Renal pelvis (tissue), 4 donors: ENCODE results near the gene XAGE2. TPM values are rescaled to one million over a fixed set of nuclear protein-coding genes. Genes with fewer than 3 reads are reported as not detected.

Experiments used
- DNase-seq: peaks from one replicate; pipeline ENCODE4 v3.0.0-alpha.2; 2013
- polyA plus RNA-seq, 3 donors: library from polyadenylated mRNA; unstranded; fragments of 120-200 nt; gene quantifications; one replicate each; pipeline ENCODE4 v1.2.1, GENCODE V29; 2013; ENCODE audit not compliant: insufficient read length in 3 of 3

The XAGE2 gene
- polyA plus RNA-seq, 3 donors: 0.23 TPM; not detected in 2

GRCh38 chrX:52422884-52423283 lies 54.1 kb downstream of the XAGE2 start:
- no peak for DNase-seq

- no peak for DNase-seq
Observed at GRCh38 chrX:52424656-52425055, 55.8 kb downstream of the XAGE2 start.

Other genes starting within 250 kb of the XAGE2 start
- gene MAGED4, start 184.1 kb upstream of the XAGE2 start, polyA plus RNA-seq: 10 to 100 TPM; 38.4 to 73.3 (median 40.1) TPM
- gene XAGE1A, start 126.8 kb downstream of the XAGE2 start, polyA plus RNA-seq: not detected
- gene XAGE1B, start 148.0 kb downstream of the XAGE2 start, polyA plus RNA-seq: not detected